Ovary (tissue), 9 donors: ENCODE results near the gene MAT2B. TPM values are rescaled to one million over a fixed set of nuclear protein-coding genes. Genes with fewer than 3 reads are reported as not detected.

ENCODE experiments used
- DNase-seq, 5 donors: peaks; one replicate each; pipeline ENCODE4 v3.0.0-alpha.2; 2019 to 2020
- H3K27ac ChIP-seq, 2 donors: fragments of 200-600 bp; one replicate each; pipeline versions ENCODE4 v1.5.1 to v1.8.0; 2019 to 2022
- H3K27me3 ChIP-seq: fragments of 200-600 bp; one replicate; pipeline ENCODE4 v1.8.0; 2022
- H3K36me3 ChIP-seq: fragments of 200-600 bp; sonication (generic); one replicate; pipeline ENCODE4 v1.5.1; 2019
- H3K4me1 ChIP-seq: one replicate; pipeline ENCODE4 v1.8.1; 2013; ENCODE audit warnings: mild to moderate bottlenecking, moderate library complexity; ENCODE audit not compliant: insufficient read depth
- H3K4me3 ChIP-seq: fragments of 200-600 bp; sonication (generic); one replicate; pipeline ENCODE4 v1.5.1; 2017
- H3K9me3 ChIP-seq, 2 donors: fragments of 200-600 bp in 1 of 2; sonication (generic) in 1 of 2; one replicate each; pipeline versions ENCODE4 v1.5.1 to v1.8.1; 2013 to 2019; ENCODE audit warnings: mild to moderate bottlenecking in 1 of 2, moderate library complexity in 1 of 2
- CTCF ChIP-seq, 3 donors: fragments of 450-650 bp in 2 of 3; fragments of 200-600 bp in 1 of 3; IDR thresholded peaks; one replicate each; pipeline versions ENCODE4 v1.5.1 to v1.8.0; 2016 to 2022; ENCODE audit warnings: antibody characterized with exemption in 3 of 3, mild to moderate bottlenecking in 1 of 3
- EP300 ChIP-seq: sonication (generic); formaldehyde crosslinking; IDR thresholded peaks from one replicate; pipeline ENCODE4 v1.6.1; 2017; ENCODE audit warnings: antibody characterized with exemption
- POLR2A ChIP-seq: fragments of 450-650 bp; IDR thresholded peaks from one replicate; pipeline ENCODE4 v1.6.1; 2017; ENCODE audit warnings: antibody characterized with exemption, mild to moderate bottlenecking, moderate library complexity
- WGBS, 3 donors: extraction: QIAGEN DNeasy Blood & Tissue Kit in 1 of 3; methylation state at CpG; one replicate each; pipeline versions ENCODE4 v1.1.5 to v1.1.7; 2013 to 2017; 5-methylcytosine and 5-hydroxymethylcytosine counted together
- intact Hi-C, 4 donors: fragments of 100-400 bp; cut with DNase I; formaldehyde crosslinking; loops; one replicate each; pipeline versions ENCODE4 v1.11.0 to v1.15.1; 2022 to 2023
- polyA plus RNA-seq, 2 donors: library from polyadenylated mRNA; stranded (reverse); fragments of 200-250 nt in 1 of 2; fragments of 350-450 nt in 1 of 2; fragmentation: Illumina TruSeq in 1 of 2; extraction: RNeasy Lipid Tissue Mini Kit (QIAGEN cat#74804) in 1 of 2; gene quantifications; one replicate each; pipeline ENCODE4 v1.2.3, GENCODE V29; 2013 to 2014
- total RNA-seq, 7 donors: library from RNA; depleted of rRNA in 2 of 7; stranded (reverse); fragments of >200 nt in 2 of 7; fragmentation: NEBNext Ultra II Directional in 3 of 7; extraction: Animal tissue kit (Norgen Biotek cat#: 25700) in 3 of 7; gene quantifications; one replicate each; pipeline versions ENCODE4 v1.1.0 to v1.2.4, GENCODE V29; 2016 to 2023
- donor health status: DM: no; HTN: no; CAD: no; lungs with moderate emphysema.
- donor health status: DM: no; HTN: no; CAD: no.
- donor health status: Bipolar disorder and iron deficiency.
- donor health status: DM: yes; HTN: yes; CAD: no.
- donor health status: DM: no; HTN: no; CAD: no.
- donor health status: DM: yes; HTN: yes; CAD: no.

Gene MAT2B
- total and polyA plus RNA-seq, 9 donors = 46.6 to 83.0 (median 57.1) TPM

GRCh38 chr5:163467682-163468081 lies 37.7 kb upstream of the MAT2B start:
- Histone ChIP-seq H3K27me3 (no peaks in the 10 kb centered on the region), H3K4me1 (no peaks in the 10 kb centered on the region), H3K9me3 (no peaks in the 10 kb centered on the region), H3K36me3 (no peaks in the 10 kb centered on the region), H3K27ac (no peak overlapping the region), H3K4me3 (no peak overlapping the region)
- DNase-seq = no peak
- WGBS, 3 donors = 95 to 97% (median 95%) methylated on average over 4 of the region's 4 CpGs
- intact Hi-C loops = no loop called here
- no peak for TF ChIP-seq EP300
- TF ChIP-seq POLR2A = no peak
- no peak for TF ChIP-seq CTCF (IDR thresholded peaks at IDR 0.05)

- intact Hi-C loops = no loop called here
- no peak for DNase-seq
- no peak overlapping the region for H3K4me3 ChIP-seq
- H3K36me3 ChIP-seq = no peaks in the 10 kb centered on the region
- 92 to 95% (median 93%) methylated on average over 3 of the region's 3 CpGs for WGBS, 3 donors
- H3K27me3 ChIP-seq = no peaks in the 10 kb centered on the region
- no peak for TF ChIP-seq POLR2A
- TF ChIP-seq EP300 = no peak
- TF ChIP-seq CTCF (IDR thresholded peaks at IDR 0.05) = no peak
- H3K4me1 ChIP-seq = no peaks in the 10 kb centered on the region
- no peaks in the 10 kb centered on the region for H3K9me3 ChIP-seq
- no peak overlapping the region for H3K27ac ChIP-seq
Measured at GRCh38 chr5:163473635-163474243, 31.7 kb upstream of the MAT2B start.

- no peaks in the 10 kb centered on the region for H3K9me3 ChIP-seq
- H3K27ac ChIP-seq = no peak overlapping the region
- TF ChIP-seq CTCF (IDR thresholded peaks at IDR 0.05) (no peak), EP300 (no peak), POLR2A (no peak)
- no peak overlapping the region for H3K4me3 ChIP-seq
- H3K36me3 ChIP-seq = no peaks in the 10 kb centered on the region
- intact Hi-C loops = no loop called here
- no peaks in the 10 kb centered on the region for H3K4me1 ChIP-seq
- no peaks in the 10 kb centered on the region for H3K27me3 ChIP-seq
- WGBS, 3 donors = 91 to 92% (median 92%) methylated on average over 2 of the region's 2 CpGs
- DNase-seq = no peak
Measured at GRCh38 chr5:163475411-163475810, 30.0 kb upstream of the MAT2B start.

GRCh38 chr5:163478126-163478981 lies 27.1 kb upstream of the MAT2B start:
- H3K36me3 ChIP-seq = no peaks in the 10 kb centered on the region
- no peaks in the 10 kb centered on the region for H3K9me3 ChIP-seq
- no peaks in the 10 kb centered on the region for H3K4me1 ChIP-seq
- H3K27me3 ChIP-seq = no peaks in the 10 kb centered on the region
- WGBS, 3 donors = 83 to 87% (median 86%) methylated on average over 2 of the region's 2 CpGs
- H3K27ac ChIP-seq = no peak overlapping the region
- DNase-seq = no peak
- TF ChIP-seq POLR2A = no peak
- no peak for TF ChIP-seq CTCF (IDR thresholded peaks at IDR 0.05)
- TF ChIP-seq EP300 = no peak
- H3K4me3 ChIP-seq = no peak overlapping the region
- intact Hi-C loops = no loop called here
